GM12864 (cell line): ENCODE data around the gene TSPO2.

Experiments used
- DNase-seq: peaks from one replicate; pipeline ENCODE4 v3.0.0-alpha.2; 2011; ENCODE audit warnings: low read depth
- H3K4me3 ChIP-seq: 2 replicates; pipeline ENCODE4 v1.5.1; 2011; ENCODE audit warnings: mild to moderate bottlenecking, low read depth, low read length, control low read depth
- TF ChIP-seq, protein P1 (sequence below): IDR thresholded peaks from 2 replicates; pipeline ENCODE4 v1.5.1; 2011; ENCODE audit warnings: low read depth, mild to moderate bottlenecking, moderate library complexity, low read length, control low read depth, inconsistent platforms; ENCODE audit errors: missing control alignments

TSPO2 gene

DNA sequence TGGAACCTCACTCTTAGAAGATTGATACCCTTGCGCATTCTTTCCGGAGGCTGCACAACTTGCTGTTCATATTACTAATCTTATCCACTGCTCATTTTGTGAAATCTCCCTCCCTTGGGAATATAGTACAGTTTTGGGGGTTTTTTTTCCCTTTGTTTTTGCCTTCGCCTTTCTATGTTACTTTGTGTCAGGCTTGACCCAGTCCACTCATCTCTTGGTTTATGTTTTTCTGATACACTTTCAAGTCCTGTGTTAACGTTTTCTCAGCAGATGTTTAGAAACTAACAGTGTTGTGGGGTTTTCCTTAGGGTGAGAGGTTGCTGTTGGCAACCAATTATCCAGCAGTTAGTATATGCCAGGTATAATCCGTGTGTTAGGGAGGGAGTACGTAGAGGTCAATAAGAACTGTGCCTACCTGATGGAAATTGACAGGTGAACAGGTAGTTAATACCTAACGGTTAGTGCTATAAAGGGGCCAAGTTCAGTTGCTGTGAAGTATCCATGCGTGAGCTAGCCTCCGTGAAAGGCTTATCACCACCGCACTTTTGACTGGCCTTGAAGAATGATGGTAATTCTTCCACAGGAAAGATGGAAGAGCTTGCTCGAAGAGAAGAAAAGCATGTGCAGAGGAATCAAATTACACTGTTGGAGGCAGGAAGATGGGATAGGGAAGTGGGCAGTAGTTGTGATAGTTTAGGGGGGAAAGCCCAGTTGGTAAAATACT lies 31.9 kb downstream of the TSPO2 start:
- DNase-seq, result no peak
- TF ChIP-seq, protein P1, sequence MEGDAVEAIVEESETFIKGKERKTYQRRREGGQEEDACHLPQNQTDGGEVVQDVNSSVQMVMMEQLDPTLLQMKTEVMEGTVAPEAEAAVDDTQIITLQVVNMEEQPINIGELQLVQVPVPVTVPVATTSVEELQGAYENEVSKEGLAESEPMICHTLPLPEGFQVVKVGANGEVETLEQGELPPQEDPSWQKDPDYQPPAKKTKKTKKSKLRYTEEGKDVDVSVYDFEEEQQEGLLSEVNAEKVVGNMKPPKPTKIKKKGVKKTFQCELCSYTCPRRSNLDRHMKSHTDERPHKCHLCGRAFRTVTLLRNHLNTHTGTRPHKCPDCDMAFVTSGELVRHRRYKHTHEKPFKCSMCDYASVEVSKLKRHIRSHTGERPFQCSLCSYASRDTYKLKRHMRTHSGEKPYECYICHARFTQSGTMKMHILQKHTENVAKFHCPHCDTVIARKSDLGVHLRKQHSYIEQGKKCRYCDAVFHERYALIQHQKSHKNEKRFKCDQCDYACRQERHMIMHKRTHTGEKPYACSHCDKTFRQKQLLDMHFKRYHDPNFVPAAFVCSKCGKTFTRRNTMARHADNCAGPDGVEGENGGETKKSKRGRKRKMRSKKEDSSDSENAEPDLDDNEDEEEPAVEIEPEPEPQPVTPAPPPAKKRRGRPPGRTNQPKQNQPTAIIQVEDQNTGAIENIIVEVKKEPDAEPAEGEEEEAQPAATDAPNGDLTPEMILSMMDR, result no peak
- peak overlapping the region; percentile 99 for H3K4me3 ChIP-seq

- peak overlapping the region; percentile 99 for H3K4me3 ChIP-seq
- TF ChIP-seq, protein P1, result no peak
- DNase-seq, result no peak
These were observed 32.6 kb downstream of the TSPO2 start for GRCh38 chr6:41074692-41075436.

- no peak for DNase-seq
- TF ChIP-seq, protein P1, result no peak
- H3K4me3 ChIP-seq, result no peak overlapping the region; the same call in 1 of the 2 replicates
These were observed 33.7 kb downstream of the TSPO2 start for GRCh38 chr6:41075651-41076626.

DNA sequence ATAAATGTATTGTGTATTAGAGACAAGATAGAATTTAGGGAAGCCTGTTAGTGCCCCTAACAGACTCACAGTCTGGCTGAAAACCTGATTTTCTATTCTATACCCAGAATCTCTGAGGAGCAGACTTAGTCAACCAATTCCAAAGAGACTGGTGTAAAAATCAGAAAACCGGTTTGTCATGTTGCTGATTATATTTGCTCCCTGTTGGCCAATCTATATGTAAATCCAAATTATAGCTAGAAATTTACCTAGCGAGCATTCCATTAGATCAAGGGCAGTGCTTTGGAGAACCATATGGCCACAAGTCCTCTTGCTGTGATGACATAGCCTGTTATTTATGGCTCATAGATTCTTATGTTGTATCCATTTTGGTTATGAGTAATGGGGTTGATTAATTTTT lies 35.3 kb downstream of the TSPO2 start:
- H3K4me3 ChIP-seq, result no peak overlapping the region
- no peak for DNase-seq
- TF ChIP-seq, protein P1, result no peak

- no peak overlapping the region for H3K4me3 ChIP-seq
- no peak for DNase-seq
- TF ChIP-seq, protein P1, result no peak
These were observed 35.8 kb downstream of the TSPO2 start for GRCh38 chr6:41078101-41078500.

DNA sequence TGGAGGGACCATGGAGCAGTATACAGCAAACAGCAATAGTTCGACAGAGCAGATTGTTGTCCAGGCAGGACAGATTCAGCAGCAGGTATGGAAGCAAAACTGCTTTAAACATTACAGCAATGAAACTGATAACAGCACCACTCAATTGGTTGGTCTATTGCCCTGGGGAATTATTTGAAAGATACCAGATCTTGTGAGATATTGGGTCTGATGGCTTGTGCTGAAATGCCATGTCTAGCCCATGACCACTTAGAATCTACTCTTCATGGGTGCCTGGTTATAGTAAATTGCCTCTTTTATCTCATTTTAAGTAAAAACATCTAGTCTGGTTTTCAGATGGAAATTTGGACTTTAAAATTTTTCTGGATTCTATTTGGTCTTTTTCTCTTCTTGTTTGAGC lies 36.8 kb downstream of the TSPO2 start:
- TF ChIP-seq, protein P1, result no peak
- H3K4me3 ChIP-seq, result no peak overlapping the region
- no peak for DNase-seq
